ENCODE data around the gene PTK6.

Gene PTK6

GRCh38 chr20:63525185-63525584 is 12.0 kb downstream of the PTK6 start:
- Histone ChIP-seq H3K4me3 (replicated peaks; ENCODE audit: low read depth, low read length) (no peak overlapping the region), H3K36me3 (ENCODE audit: control insufficient read depth, insufficient read depth, low read length) (peaks cover 13% of the 10 kb centered on the region), H3K27me3 (replicated peaks; ENCODE audit: control insufficient read depth, insufficient read depth, low read length) (no peaks in the 10 kb centered on the region)
- TF ChIP-seq CTCF (IDR thresholded peaks at IDR 0.05; ENCODE audit: insufficient read depth, low read length, poor library complexity, severe bottlenecking), result no peak
- peak; percentile 9 for DNase-seq (ENCODE audit: extremely low read depth, insufficient read length)

DNA sequence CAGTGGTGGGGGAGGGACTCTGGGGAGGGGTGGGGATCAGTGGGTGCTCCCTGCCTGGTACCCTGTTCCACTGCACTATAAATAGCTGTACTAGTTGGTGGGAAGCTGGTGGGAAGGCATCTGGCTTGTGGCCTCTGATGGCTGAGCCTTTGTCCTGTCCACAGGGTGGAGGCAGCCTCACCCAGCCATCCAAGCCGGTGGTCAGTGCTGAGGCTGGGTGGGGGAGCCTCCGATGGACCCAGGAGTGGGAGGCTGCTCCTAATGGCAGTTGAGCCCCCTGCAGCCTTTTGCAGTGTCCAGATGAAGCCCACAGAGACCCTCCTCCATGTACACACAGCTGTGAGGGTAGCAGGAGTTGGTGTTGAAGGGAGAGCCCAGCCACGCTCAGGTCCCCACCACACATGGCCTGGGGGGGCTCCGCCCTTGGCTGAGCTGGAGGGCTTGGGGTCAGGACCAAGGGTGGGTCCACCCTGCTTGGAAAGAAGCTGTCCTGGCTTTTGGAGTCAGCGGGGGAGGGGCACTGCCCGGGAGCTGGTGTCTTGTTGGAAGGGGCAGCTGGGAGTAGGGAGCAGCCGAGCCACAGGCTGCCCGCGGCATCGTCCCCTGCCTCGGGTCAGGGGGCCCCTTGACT is 14.1 kb downstream of the PTK6 start:
- no peaks in the 10 kb centered on the region for H3K27me3 ChIP-seq (replicated peaks; ENCODE audit: control insufficient read depth, insufficient read depth, low read length)
- H3K4me3 ChIP-seq (replicated peaks; ENCODE audit: low read depth, low read length), result no peak overlapping the region
- peak; percentile 18 for DNase-seq (ENCODE audit: extremely low read depth, insufficient read length)
- no peak for TF ChIP-seq CTCF (IDR thresholded peaks at IDR 0.05; ENCODE audit: insufficient read depth, low read length, poor library complexity, severe bottlenecking)
- peaks cover 13% of the 10 kb centered on the region for H3K36me3 ChIP-seq (ENCODE audit: control insufficient read depth, insufficient read depth, low read length)

DNA sequence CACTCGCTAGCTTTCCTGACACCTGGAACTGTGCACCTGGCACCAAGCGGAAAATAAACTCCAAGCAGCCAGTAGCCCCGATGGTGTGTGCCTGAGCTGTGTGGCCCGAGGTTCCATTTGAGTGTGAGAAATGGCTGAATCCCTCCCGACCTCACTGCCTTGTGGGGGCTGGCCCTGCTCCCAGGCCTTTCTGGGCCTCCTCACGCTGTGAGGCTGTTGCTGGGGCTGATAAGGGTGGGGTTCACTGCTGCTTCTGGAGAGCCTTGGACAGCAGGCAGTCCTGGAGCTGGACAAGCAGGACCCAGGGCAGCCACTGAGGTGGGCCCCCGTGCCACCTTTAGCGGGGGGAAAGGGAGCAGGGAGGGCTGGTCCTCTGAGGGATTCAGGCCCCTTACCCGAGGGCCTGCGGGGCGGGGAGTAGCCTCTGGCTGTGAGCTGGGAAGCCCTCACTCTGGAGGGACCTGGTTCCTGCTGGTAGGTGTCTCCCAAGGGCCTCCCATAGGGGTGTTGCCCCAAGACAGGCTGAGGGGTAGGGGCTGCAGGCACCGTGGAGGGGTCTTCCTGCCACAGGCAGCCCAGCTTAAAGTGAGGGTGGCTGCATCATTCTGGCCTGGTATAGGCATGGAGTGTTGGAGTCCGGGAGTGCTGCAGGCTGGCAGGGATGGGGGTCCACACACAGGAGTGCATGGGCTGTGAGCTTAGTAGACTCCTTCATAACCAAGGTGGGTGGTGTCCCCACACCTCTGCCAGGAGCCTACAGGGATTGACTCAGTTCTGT is 14.9 kb downstream of the PTK6 start:
- Histone ChIP-seq H3K4me3 (replicated peaks; ENCODE audit: low read depth, low read length) (no peak overlapping the region), H3K27me3 (replicated peaks; ENCODE audit: control insufficient read depth, insufficient read depth, low read length) (no peaks in the 10 kb centered on the region), H3K36me3 (ENCODE audit: control insufficient read depth, insufficient read depth, low read length) (peaks cover 13% of the 10 kb centered on the region)
- TF ChIP-seq CTCF (IDR thresholded peaks at IDR 0.05; ENCODE audit: insufficient read depth, low read length, poor library complexity, severe bottlenecking), result no peak
- peak; percentile 11 for DNase-seq (ENCODE audit: extremely low read depth, insufficient read length)

DNA sequence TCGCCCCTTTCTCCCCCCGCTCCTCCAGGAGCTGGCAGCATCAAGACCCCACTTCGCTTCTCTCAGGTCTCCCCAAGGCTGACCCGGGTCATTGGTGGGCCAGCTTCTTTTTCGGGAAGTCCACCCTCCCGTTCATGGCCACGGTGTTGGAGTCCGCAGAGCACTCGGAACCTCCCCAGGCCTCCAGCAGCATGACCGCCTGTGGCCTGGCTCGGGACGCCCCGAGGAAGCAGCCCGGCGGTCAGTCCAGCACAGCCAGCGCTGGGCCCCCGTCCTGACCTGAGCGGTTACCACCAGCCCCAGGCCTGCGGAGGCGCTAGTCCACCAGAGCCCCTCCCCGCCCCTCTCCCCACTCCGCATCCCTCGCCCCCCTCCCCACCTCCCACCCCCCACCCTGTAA is 15.6 kb downstream of the PTK6 start:
- no peaks in the 10 kb centered on the region for H3K27me3 ChIP-seq (replicated peaks; ENCODE audit: control insufficient read depth, insufficient read depth, low read length)
- peaks cover 13% of the 10 kb centered on the region for H3K36me3 ChIP-seq (ENCODE audit: control insufficient read depth, insufficient read depth, low read length)
- peak overlapping the region; percentile 90 for H3K4me3 ChIP-seq (replicated peaks; ENCODE audit: low read depth, low read length)
- TF ChIP-seq CTCF (IDR thresholded peaks at IDR 0.05; ENCODE audit: insufficient read depth, low read length, poor library complexity, severe bottlenecking), result no peak
- no peak for DNase-seq (ENCODE audit: extremely low read depth, insufficient read length)

- peak; percentile 85 for DNase-seq (ENCODE audit: extremely low read depth, insufficient read length)
- Histone ChIP-seq H3K36me3 (ENCODE audit: control insufficient read depth, insufficient read depth, low read length) (peaks cover 13% of the 10 kb centered on the region), H3K27me3 (replicated peaks; ENCODE audit: control insufficient read depth, insufficient read depth, low read length) (no peaks in the 10 kb centered on the region), H3K4me3 (replicated peaks; ENCODE audit: low read depth, low read length) (peak overlapping the region; percentile 90)
- peak; percentile 28 for TF ChIP-seq CTCF (IDR thresholded peaks at IDR 0.05; ENCODE audit: insufficient read depth, low read length, poor library complexity, severe bottlenecking)
These were observed 16.1 kb downstream of the PTK6 start for GRCh38 chr20:63520934-63521601.

Data from GM06990 (cell line).